ENCODE data around the gene DEPP1.

The DEPP1 gene

GRCh38 chr10:44993226-44993921 lies 14.8 kb upstream of the DEPP1 start:
- no peak for DNase-seq

- no peak for DNase-seq
Observed at GRCh38 chr10:44992732-44993225, 14.2 kb upstream of the DEPP1 start.

- no peak for DNase-seq
Observed at GRCh38 chr10:44992070-44992731, 13.6 kb upstream of the DEPP1 start.

GRCh38 chr10:44991571-44991970 lies 13.0 kb upstream of the DEPP1 start:
- no peak for DNase-seq

GRCh38 chr10:44990965-44991364 lies 12.4 kb upstream of the DEPP1 start:
- no peak for DNase-seq

GRCh38 chr10:44990302-44990655 lies 11.7 kb upstream of the DEPP1 start:
- DNase-seq = no peak

GRCh38 chr10:44989597-44990301 lies 11.1 kb upstream of the DEPP1 start:
- DNase-seq = no peak

- no peak for DNase-seq
Observed at GRCh38 chr10:44988957-44989585, 10.5 kb upstream of the DEPP1 start.

- no peak for DNase-seq
Observed at GRCh38 chr10:44986670-44987069, 8.1 kb upstream of the DEPP1 start.

GRCh38 chr10:44986179-44986578 lies 7.6 kb upstream of the DEPP1 start:
- no peak for DNase-seq

- no peak for DNase-seq
Observed at GRCh38 chr10:44985175-44985681, 6.6 kb upstream of the DEPP1 start.

GRCh38 chr10:44984671-44985101 lies 6.1 kb upstream of the DEPP1 start:
- DNase-seq = no peak

GRCh38 chr10:44983895-44984278 lies 5.3 kb upstream of the DEPP1 start:
- no peak for DNase-seq

GRCh38 chr10:44983066-44983894 lies 4.7 kb upstream of the DEPP1 start:
- no peak for DNase-seq

- no peak for DNase-seq
Observed at GRCh38 chr10:44982496-44982895, 3.9 kb upstream of the DEPP1 start.

- no peak for DNase-seq
Observed at GRCh38 chr10:44982114-44982460, 3.5 kb upstream of the DEPP1 start.

- DNase-seq = no peak
Observed at GRCh38 chr10:44981172-44982113, 2.8 kb upstream of the DEPP1 start.

GRCh38 chr10:44980309-44981171 lies 1.9 kb upstream of the DEPP1 start:
- DNase-seq = no peak

- no peak for DNase-seq
Observed at GRCh38 chr10:44979281-44980191, 927 bp upstream of the DEPP1 start.

All from activated naive CD4-positive, alpha-beta T cell treated with Interleukin-2 at 50 U/mL for 16 hours (primary cell).